ENCODE measurements around the gene EFCAB13. TPM values are rescaled to one million over a fixed set of nuclear protein-coding genes. Genes with fewer than 3 reads are reported as not detected.

Gene EFCAB13
- total and polyA plus RNA-seq, 2 donors (not counting 1 experiment from before 2014, with no cell fraction given), result 1.3 to 9.2 TPM

DNA sequence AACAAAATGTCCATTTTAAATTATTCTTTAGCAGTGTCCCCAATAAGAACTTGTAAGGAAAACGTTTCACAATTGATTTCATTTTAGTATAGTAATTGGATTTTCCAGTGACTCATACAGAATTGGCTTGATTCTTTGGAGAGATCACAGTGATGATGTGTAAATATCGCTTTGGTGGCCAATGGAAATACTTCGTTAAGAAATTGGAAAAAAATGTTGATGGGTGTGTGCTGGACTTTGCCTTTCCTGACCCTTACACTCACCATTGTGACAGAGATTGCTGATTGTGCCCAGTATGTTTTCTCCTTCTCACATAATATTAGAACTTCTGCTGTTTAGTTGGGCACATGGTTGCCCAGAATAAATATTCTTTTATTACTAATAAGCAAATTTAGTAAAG is 7.4 kb upstream of the EFCAB13 start:
- peak overlapping the region; percentile 58 for H3K4me2 ChIP-seq (ENCODE audit: extremely low read depth, insufficient read depth, low read length)
- H3K4me1 ChIP-seq (ENCODE audit: control insufficient read depth, extremely low read depth, insufficient read depth, low read length), result peaks cover 11% of the 10 kb centered on the region
- no peak overlapping the region for H3K9ac ChIP-seq (ENCODE audit: insufficient read depth, low read length)
- H3K9me3 ChIP-seq (ENCODE audit: control insufficient read depth, insufficient read depth, low read depth, low read length), result no peaks in the 10 kb centered on the region
- H3K36me3 ChIP-seq (ENCODE audit: control insufficient read depth, insufficient read depth, low read length), result no peaks in the 10 kb centered on the region
- H3K4me3 ChIP-seq (replicated peaks in 1 of 4; ENCODE audit: control extremely low read depth in 1 of 4, insufficient read depth in 1 of 4, low read depth in 3 of 4, low read length in 4 of 4), result no peak overlapping the region
- TF ChIP-seq, protein P1, sequence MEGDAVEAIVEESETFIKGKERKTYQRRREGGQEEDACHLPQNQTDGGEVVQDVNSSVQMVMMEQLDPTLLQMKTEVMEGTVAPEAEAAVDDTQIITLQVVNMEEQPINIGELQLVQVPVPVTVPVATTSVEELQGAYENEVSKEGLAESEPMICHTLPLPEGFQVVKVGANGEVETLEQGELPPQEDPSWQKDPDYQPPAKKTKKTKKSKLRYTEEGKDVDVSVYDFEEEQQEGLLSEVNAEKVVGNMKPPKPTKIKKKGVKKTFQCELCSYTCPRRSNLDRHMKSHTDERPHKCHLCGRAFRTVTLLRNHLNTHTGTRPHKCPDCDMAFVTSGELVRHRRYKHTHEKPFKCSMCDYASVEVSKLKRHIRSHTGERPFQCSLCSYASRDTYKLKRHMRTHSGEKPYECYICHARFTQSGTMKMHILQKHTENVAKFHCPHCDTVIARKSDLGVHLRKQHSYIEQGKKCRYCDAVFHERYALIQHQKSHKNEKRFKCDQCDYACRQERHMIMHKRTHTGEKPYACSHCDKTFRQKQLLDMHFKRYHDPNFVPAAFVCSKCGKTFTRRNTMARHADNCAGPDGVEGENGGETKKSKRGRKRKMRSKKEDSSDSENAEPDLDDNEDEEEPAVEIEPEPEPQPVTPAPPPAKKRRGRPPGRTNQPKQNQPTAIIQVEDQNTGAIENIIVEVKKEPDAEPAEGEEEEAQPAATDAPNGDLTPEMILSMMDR (conservative IDR thresholded peaks at IDR 0.05 in 1 of 2, IDR thresholded peaks at IDR 0.05 in 1 of 2; ENCODE audit: low read depth in 1 of 2, low read length in 2 of 2), result no peak
- TF ChIP-seq EZH2 (IDR thresholded peaks at IDR 0.05; ENCODE audit: low read length, missing control alignments), result no peak
- H2AFZ ChIP-seq (ENCODE audit: low read length), result no peak overlapping the region
- peak overlapping the region; percentile 49 for H3K27ac ChIP-seq (ENCODE audit: insufficient read depth, low read length)
- no peaks in the 10 kb centered on the region for H3K27me3 ChIP-seq (ENCODE audit: control insufficient read depth, insufficient read depth, low read length)
- no peaks in the 10 kb centered on the region for H3K79me2 ChIP-seq (ENCODE audit: control insufficient read depth, insufficient read depth, low read length)
- H4K20me1 ChIP-seq (ENCODE audit: control insufficient read depth, extremely low read depth, insufficient read depth, low read length), result no peaks in the 10 kb centered on the region
- peak; percentile 62 to 67 for DNase-seq (ENCODE audit: low read depth in 2 of 2)

DNA sequence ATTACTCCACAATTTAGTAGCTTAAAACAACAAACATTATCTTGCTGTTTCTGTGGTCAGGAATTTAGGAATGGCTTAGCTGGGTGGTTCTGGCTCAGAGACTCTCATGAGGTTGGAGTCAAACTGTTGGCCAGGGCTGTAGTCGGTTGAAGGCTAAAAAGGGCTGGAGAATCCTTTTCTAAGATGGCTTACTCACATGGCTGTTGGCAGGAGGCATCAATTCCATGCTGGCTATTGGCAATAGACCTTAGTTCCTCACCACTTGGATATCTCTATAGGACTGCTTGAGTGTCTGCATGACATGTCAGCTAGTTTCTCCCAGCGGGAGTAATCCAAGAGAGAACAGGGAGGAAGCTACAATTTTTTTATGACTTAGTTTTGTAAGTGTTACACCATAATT is 6.6 kb upstream of the EFCAB13 start:
- TF ChIP-seq, protein P1 (conservative IDR thresholded peaks at IDR 0.05 in 1 of 2, IDR thresholded peaks at IDR 0.05 in 1 of 2; ENCODE audit: low read depth in 1 of 2, low read length in 2 of 2), result no peak
- no peak for TF ChIP-seq EZH2 (IDR thresholded peaks at IDR 0.05; ENCODE audit: low read length, missing control alignments)
- Histone ChIP-seq H3K27ac (ENCODE audit: insufficient read depth, low read length) (no peak overlapping the region), H3K9me3 (ENCODE audit: control insufficient read depth, insufficient read depth, low read depth, low read length) (no peaks in the 10 kb centered on the region), H3K9ac (ENCODE audit: insufficient read depth, low read length) (no peak overlapping the region), H3K4me2 (ENCODE audit: extremely low read depth, insufficient read depth, low read length) (no peak overlapping the region), H4K20me1 (ENCODE audit: control insufficient read depth, extremely low read depth, insufficient read depth, low read length) (no peaks in the 10 kb centered on the region), H3K79me2 (ENCODE audit: control insufficient read depth, insufficient read depth, low read length) (no peaks in the 10 kb centered on the region), H2AFZ (ENCODE audit: low read length) (no peak overlapping the region), H3K4me3 (replicated peaks in 1 of 4; ENCODE audit: control extremely low read depth in 1 of 4, insufficient read depth in 1 of 4, low read depth in 3 of 4, low read length in 4 of 4) (no peak overlapping the region), H3K27me3 (ENCODE audit: control insufficient read depth, insufficient read depth, low read length) (no peaks in the 10 kb centered on the region), H3K36me3 (ENCODE audit: control insufficient read depth, insufficient read depth, low read length) (no peaks in the 10 kb centered on the region), H3K4me1 (ENCODE audit: control insufficient read depth, extremely low read depth, insufficient read depth, low read length) (peaks cover 11% of the 10 kb centered on the region)
- DNase-seq (ENCODE audit: low read depth in 2 of 2), result peak; percentile 19 to 70

DNA sequence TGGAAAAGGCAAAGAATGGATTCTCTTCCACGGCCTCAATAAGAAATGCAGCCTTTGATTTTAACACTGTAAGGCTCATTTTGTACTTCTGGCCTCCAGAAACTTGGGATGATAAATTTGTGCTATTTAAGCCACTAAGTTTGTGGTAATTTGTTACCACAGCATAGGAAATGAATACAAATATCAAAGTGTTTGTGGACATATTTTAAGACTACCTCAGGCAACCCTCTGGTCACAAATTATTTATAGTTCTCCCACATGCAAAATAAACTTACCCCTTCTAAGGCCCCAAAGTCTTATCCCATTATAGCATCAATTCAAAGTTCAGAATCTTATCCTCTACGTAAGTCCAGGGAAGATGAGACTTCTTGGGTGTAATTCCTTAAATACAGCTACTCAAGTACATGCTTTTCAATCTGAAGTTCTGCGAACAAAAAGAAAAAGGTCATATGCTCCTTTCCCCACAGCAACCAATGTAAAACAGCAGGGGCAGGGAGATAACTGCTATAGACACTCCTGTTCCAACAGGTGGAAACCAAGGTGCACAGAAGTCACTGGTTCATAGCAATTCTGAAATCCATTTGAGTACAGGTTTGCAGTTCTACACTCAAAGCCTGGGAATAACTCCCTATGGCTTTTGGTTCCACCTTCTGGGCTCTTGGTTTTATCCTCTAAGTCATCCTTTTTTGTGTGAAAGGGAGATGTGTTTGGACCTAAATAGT is 5.4 kb upstream of the EFCAB13 start:
- H3K27me3 ChIP-seq (ENCODE audit: control insufficient read depth, insufficient read depth, low read length), result no peaks in the 10 kb centered on the region
- no peaks in the 10 kb centered on the region for H4K20me1 ChIP-seq (ENCODE audit: control insufficient read depth, extremely low read depth, insufficient read depth, low read length)
- no peak for DNase-seq (ENCODE audit: low read depth in 2 of 2)
- no peak overlapping the region for H3K4me2 ChIP-seq (ENCODE audit: extremely low read depth, insufficient read depth, low read length)
- no peaks in the 10 kb centered on the region for H3K9me3 ChIP-seq (ENCODE audit: control insufficient read depth, insufficient read depth, low read depth, low read length)
- no peaks in the 10 kb centered on the region for H3K79me2 ChIP-seq (ENCODE audit: control insufficient read depth, insufficient read depth, low read length)
- no peaks in the 10 kb centered on the region for H3K36me3 ChIP-seq (ENCODE audit: control insufficient read depth, insufficient read depth, low read length)
- no peak overlapping the region for H2AFZ ChIP-seq (ENCODE audit: low read length)
- TF ChIP-seq EZH2 (IDR thresholded peaks at IDR 0.05; ENCODE audit: low read length, missing control alignments), result no peak
- TF ChIP-seq, protein P1 (conservative IDR thresholded peaks at IDR 0.05 in 1 of 2, IDR thresholded peaks at IDR 0.05 in 1 of 2; ENCODE audit: low read depth in 1 of 2, low read length in 2 of 2), result no peak
- H3K27ac ChIP-seq (ENCODE audit: insufficient read depth, low read length), result no peak overlapping the region
- H3K4me1 ChIP-seq (ENCODE audit: control insufficient read depth, extremely low read depth, insufficient read depth, low read length), result peaks cover 11% of the 10 kb centered on the region
- no peak overlapping the region for H3K9ac ChIP-seq (ENCODE audit: insufficient read depth, low read length)
- no peak overlapping the region for H3K4me3 ChIP-seq (replicated peaks in 1 of 4; ENCODE audit: control extremely low read depth in 1 of 4, insufficient read depth in 1 of 4, low read depth in 3 of 4, low read length in 4 of 4)

Data from fibroblast of lung (primary cell).